Measurements from ENCODE around the gene DCAKD.

DCAKD gene

DNA sequence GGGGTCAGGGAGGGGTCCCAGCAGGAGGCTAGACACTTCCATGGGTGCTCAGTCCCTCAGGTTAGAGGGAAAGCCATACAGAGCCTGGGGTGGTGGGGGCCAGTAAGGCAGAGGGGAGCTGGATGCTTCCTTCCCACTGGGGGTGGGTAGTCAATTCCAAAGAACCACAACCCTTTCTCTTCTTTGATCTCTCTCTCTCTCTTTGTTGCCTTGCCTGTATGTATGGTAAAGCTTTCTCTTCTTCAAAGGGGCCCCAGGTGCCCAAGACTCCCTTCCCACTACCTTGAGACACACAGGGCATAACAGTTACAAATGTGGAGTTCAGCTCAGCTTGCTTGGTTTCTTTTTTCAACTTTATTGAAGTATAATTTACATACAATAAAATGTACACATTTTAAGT, 52.8 kb downstream of the DCAKD start:
- DNase-seq, result no peak

DNA sequence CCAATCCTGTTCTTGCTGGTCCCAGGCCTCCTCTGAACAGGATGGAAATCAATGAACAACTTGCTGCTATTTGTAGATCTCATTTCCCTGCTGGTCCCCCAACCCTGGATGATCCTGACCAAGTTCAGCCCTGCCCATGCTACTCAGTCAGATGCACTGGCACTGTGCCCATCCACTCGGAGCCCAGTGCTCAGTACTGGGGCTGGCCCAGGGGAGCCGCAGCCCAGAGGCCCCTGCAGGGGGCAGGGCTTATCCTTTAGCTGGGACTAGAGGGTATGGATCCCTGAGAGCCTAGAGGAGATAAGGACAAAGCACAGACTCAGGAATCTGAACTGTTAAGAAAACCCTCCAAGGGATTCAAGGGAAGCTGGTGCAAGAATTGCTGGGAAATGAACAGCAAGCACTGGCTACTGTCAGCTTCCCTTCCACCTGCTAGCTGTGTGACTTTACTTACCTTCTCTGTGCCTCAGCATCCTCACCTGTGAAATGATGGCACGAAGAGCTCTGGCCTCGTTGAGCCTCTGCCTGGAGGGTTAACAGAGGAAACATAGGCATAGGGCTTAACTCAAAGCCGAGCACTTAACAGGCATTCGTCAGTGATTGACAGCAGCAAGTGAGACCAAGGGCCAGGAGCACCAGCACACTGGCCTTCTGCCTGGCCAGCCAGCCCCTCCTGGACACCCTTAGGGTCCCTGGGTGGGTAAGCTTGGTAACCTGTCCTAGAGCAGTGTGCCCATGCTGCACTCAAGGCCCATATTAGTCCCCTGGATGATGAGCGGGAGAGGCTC, 53.5 kb downstream of the DCAKD start:
- DNase-seq, result no peak

DNA sequence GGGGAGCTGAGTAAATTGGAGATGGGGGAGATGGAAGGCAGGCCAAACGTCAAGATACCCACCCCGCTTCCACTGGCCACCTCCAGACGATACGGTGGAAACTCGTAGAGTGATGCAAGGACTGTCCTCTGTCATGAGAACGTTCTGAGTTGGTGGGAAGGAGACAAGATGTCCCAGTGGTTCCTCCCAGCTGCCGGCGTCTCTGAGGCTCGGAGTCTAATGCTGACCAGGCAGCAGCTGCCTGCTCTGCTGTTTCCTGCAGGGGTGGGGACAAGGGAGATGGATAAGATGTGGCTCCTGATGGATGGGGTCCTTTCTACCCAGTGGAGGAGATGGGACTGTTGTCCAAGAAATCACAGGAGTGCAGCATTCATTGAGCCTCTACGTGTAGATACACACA, 55.1 kb downstream of the DCAKD start:
- no peak for DNase-seq

DNA sequence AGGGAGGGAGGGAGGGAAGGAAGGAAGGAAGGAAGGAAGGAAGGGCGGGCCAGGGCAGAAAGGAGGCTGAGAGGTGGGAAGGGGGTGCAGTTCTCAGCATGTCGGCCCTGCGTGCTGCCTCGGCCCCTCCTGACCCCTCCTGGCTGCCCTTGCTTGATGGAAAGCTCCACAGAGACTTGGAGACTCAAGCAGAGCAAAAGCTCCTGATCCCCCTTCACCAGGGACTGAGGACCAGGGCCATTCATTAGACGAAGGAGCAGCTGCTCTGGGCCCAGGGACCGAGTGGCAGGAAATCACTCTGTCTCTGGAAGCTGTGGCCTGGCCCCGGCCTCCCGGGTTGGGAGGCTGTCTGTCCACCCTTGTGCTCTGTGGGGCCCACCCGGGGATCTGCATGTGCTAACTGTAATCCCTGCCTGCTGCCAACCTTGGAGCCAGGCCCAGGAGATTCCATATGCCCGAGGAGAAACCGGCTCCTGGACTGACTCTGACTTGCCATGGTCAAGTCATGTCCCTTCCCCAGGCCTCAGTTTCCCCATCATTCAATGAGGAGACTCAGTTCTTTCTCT, 55.9 kb downstream of the DCAKD start:
- DNase-seq, result no peak

DNA sequence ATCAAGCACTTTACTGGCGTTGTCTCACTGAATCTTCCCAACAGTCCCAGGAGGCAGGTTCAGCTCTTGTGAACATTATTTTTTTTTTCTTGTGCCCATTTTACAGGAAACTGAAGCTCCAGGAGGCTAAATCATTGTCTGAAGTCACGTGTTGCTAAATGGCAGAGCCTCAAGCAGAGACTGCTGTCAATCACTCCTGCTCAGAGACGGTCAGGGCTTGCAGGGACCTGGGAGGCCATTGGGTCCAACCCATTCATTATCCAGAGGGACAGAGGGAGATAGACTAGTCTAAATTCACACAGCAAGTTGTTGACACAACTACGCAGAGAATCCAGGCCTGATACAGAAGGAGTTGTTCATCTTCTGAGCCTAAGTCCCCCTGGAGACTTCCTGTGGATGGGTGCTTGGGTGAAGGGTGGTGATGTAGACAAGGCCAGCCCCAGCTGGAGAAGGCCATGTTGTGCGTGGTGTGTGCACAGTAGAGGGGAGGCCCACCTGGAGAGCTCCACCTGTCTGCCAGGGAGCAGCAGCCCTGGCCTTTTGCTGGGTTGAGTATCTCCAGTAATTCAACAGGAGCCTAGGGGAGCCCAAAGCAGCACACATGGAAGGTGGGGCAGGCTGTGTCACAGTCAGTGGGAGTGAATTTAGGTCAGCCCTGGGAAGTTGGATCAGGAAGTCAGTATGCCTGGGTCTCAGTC, 59.0 kb downstream of the DCAKD start:
- no peak for DNase-seq

DNA sequence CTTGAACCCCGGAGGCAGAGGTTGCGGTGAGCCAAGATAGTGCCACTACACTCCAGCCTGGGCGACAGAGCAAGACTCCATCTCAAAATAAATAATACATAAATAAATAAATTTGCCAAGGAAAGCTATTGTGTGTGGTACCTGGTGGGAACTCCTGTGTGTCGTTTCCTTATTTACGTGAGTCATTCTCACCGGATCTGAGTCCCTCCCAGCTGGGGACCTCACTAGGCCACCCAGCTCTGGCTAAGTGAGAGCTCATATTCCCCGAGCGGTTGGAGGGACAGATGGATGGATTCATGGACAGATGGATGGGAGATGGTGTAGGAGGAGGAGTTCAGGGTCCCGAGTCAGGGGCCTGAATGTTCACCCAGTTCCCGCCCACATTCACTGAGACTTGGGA, 60.4 kb downstream of the DCAKD start:
- no peak for DNase-seq

DNA sequence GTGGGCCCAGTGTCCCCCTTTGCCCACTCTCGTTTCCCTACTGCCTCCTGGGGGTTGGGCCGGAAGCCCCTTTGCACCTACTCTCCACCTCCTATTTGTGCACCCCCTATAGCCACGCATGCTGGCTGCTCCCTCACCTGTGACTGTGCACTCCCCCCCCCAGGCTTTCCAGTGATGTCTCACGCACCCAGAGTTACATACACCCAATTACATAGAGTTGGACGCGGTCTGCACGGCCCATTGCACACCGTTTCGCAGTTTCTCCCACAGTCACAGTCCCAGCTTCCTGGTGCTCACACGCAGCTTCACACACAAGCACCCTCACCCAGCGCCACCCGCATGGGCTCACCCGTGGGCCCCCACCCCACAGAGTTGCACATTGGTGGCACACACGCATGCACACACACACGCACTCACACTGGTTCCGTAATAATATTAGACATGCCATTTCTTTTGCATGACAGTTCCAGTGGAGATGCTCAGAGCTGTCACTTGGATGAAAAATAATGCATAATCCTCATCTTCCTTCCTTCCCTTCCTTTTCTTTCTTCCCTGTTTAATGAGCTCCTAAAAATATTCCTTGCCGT, 61.8 kb downstream of the DCAKD start:
- DNase-seq, result no peak

DNA sequence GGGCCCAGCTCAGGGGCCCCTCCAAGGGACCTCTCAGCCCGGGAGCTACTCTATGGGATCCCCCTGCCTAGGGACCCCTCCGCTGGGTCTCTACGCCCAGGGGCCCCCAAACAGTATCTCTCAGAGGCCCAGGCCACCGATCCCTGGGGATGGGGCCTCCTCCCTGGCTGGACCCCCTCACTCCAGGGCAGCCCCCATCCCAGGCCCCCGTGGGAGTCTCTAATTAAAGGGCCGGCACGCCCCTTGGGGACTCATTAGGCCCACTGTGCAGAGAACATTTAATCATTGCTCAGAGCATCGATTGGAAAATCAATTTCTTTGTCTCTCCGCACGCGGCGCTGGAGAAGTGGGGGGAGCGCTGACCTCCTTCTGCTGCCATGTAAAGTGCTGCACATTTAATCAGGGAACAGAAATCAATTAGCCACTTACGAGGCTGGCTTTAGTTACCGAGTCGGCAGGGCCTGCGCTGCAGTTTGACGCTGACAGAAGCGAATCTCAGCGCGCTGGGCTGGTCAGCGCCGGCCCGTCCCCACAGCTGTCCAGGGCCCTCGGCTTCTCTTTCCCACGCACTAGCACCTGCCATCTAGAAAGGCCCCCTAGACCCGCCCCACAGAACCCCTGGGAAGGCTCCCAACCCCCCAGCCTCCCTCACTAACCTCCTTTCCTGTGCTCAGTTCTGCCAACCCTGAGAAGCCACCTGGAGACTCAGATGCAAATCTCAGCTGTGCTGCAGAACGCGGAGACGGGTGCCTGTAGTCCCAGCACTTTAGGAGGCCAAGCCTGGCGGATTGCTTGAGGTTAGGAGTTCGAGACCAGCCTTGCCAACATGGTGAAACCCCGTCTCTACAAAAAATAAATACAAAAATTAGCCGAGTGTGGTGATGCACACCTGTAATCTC, 63.1 kb downstream of the DCAKD start:
- no peak for DNase-seq

DNA sequence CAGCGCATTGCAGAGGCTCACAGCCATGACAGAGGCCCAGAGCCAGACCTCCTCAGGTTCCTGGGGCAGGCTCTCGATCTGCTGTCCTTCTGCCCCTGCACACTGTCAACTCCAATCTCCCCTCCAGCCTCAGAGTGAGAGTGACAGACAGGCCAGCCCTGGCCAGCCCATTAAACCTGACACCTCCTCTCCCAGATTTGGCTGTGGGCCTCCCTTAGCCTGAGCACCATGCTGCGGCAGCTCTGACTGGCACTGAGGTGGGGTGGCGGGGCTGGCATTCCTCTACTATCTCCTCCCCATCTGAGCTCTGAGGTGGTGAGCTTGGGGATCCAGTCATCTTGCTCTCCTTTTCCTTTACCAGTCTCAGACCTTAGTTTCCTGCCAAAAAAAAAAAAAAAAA, 67.9 kb downstream of the DCAKD start:
- no peak for DNase-seq

DNA sequence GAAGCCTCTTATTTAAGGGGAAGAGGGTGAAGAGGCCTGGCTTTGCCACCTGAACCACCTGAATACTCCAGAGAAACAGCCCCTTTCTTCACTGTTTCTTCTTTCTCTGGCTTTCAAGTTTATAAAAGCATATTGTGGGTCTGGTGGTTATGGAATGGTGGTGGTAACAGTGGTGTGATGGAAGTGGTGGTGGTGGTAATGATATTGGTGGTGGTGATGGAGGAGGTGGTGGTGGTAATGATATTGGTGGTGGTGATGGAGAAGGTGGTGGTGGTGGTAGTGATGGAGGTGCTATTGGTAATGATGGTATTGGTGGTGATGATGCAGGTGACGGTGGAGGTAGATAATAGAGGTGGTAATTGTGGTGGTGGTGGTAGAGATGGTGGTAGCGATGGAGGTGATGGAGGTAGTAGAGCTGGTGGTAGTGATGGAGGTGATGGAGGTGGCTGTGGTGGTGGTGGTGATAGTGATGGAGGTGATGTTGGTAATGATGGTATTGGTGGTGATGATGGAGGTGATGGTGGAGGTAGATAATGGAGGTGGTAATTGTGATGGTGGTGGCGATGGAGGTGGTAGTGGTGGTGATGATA, 69.2 kb downstream of the DCAKD start:
- no peak for DNase-seq

DNA sequence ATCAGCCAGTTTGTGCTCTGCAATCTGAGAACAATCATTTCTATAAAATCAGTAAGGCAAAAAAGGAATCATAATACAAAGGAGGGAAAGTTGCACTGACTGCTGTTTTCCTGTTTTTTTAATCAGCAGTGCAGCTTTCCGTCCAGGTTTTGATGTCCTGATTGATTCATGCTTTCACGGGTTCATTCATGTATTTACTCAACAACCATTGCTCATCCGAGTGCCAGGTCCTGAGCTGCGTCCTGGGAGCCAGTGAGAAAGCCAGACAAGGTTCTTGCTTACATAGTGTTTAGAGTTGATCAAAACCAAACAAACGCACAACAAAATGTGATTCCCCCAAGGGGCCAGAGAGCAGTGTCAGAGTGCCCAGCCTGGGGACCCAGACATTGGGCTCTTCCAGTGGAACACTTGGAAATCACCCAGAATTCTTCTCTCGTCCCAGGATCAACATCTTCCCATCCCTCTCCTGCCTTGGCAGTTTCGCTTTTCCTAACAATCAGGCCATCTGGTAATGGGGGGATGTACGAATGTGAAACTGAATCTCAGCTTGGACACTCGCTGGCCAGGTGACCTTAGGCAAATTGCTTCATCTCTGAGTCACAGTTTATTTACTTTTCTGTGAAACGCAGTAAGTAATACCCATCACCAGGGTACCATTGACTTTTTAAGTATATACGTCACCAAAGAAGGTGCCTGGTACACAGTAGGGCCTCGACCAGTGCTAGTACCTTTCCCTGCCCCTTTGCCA, 70.0 kb downstream of the DCAKD start:
- no peak for DNase-seq

DNA sequence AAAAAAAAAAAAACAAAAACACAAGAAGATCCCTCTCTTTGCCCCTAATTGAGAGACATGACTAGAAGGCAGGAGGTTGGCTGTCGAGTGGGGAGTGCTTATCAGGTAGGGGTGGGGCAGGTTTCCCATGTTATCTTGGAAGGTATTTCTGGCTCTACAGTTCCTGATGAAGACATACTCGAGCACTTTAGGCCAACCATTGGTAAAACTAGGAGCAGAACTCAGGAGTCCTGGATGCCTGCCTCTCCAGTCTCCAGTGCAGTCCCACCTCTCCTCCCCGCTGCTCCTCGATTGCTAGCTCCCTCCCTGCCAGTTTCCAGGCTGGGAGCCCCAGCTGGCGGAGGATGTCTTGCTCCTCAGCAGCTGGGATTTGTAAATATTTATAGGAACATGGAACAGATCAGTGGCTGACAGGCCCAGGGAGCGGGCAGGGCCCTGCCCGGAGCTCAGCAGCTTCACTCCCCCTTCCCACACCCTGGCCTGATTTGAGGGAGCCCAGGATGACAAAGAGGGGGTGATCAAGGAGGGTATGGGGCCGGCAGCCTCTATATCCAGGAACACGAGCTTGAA, 71.9 kb downstream of the DCAKD start:
- DNase-seq, result no peak

DNA sequence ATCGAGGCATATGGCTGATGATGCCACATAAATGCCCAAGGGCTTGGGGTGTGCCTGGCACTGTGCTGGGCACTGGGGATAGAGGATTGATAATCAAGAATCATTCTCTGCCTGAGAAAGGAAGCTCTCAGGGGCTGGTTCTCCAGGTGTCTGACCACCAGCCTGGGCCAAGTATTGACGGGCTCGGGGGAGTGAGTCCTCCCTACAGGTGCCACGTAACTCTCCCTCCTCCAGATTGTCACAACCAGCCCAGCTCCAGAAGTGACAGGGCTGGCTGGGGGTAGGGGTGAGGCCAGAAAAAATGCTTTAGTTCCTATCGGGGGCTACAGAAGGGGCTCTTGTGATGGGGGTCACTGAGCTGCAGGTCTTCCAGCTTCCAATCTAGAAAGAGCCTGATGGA, 72.6 kb downstream of the DCAKD start:
- DNase-seq, result no peak

DNA sequence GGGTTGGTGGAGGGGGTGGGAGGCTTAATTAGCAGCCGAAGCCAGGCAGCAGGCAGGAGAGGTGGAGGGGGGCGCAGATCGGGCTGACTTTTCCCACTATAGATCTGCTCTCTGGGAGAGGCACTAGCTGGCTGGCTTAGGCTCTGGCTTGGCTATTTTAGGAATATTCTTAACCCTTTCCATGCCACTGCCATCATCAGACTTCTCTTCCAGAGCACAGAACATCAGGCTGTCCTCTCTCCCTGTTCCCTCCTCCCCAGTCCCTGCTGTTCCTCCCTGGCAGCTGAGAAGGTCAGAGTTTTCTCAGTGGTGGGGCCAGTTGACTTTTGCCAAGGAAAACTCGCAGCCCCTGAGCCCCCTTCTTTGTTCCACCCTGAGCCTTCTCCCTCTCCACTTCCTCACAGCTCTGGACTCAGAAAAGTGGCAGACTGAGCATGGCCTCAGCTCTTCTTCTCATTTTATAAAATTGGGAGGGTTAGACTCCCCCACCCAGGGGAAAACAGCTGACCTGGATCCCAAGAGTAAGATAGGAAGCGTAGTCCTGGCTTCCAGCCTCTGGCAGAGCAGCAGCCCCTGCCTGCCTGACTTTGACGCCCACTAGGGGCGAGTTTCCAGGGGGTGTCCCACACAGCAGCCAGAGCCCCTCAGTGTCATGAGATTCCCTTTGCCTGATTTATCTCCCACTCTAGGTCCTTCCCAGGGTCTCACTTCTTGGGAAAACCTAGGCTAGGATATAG, 73.5 kb downstream of the DCAKD start:
- no peak for DNase-seq

DNA sequence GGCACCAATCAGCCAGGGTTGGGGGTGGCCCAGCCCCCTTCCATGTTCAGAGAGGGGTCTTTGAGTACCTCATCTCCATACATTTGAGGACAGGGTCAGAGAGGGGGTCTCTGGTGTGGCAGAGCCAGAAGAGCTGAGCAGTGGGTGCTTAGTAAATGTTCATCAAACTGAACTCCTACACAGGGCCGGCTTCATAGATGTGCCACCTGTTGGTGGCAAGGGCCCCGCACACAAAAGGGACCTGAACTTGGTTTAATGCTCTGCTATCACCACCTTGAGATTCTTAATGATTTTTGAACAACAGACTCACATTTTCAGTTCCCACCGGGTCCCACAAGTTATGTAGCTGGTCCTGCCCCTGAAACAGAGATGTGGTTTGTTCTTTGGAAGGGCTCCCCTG, 74.4 kb downstream of the DCAKD start:
- DNase-seq, result no peak

DNA sequence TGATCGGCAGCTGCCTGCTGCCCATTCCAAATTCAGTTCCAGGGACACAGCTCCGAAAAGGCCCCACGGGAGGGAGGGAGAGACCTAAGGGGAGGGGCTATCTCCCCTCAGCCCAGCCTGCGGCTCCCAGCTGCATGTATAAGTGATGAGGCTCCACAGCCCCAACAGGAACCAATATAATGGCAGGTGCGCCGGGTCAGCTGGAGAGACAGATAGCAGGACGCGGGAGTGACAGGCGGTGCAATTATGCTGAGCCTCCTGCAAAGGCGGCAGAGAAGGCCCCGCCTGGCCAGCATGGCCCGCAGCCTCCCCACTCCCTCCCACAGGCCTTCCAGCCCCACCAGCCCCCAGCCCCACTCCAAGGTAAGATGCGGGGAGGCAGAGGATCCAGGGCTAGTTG, 75.2 kb downstream of the DCAKD start:
- no peak for DNase-seq
